Measurements from ENCODE around the gene PPP1R18. TPM values are rescaled to one million over a fixed set of nuclear protein-coding genes. Genes with fewer than 3 reads are reported as not detected.
A peak's percentile ranks its signal among the peaks of the same experiment; 100 is the strongest.
"Not testable (repeated sequence)": the region's sequence is repeated elsewhere in the genome, so short reads cannot be mapped to it uniquely, and the experiment has no call there.

PPP1R18 gene
- total RNA-seq, 1 experiment from 2014 or later, result 28.2 TPM

GRCh38 chr6:30725713-30726505 is 39.5 kb upstream of the PPP1R18 start:
- DNase-seq, result no peak
- H3K36me3 Mint-ChIP-seq (ENCODE audit: insufficient read depth, unreplicated experiment), result peaks cover 96% of the 10 kb centered on the region
- peak overlapping the region; percentile 86 for H3K27ac Mint-ChIP-seq (ENCODE audit: unreplicated experiment)
- TF ChIP-seq, protein P1, sequence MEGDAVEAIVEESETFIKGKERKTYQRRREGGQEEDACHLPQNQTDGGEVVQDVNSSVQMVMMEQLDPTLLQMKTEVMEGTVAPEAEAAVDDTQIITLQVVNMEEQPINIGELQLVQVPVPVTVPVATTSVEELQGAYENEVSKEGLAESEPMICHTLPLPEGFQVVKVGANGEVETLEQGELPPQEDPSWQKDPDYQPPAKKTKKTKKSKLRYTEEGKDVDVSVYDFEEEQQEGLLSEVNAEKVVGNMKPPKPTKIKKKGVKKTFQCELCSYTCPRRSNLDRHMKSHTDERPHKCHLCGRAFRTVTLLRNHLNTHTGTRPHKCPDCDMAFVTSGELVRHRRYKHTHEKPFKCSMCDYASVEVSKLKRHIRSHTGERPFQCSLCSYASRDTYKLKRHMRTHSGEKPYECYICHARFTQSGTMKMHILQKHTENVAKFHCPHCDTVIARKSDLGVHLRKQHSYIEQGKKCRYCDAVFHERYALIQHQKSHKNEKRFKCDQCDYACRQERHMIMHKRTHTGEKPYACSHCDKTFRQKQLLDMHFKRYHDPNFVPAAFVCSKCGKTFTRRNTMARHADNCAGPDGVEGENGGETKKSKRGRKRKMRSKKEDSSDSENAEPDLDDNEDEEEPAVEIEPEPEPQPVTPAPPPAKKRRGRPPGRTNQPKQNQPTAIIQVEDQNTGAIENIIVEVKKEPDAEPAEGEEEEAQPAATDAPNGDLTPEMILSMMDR (IDR thresholded peaks at IDR 0.05; ENCODE audit: unreplicated experiment), result no peak
- CTCF ChIA-PET, result interaction anchor here (0.8 to 1.4 kb wide), 2 partner anchors 47 kb away, joined by 4 read pairs; no protein-coding TSS in a partner anchor
- peaks cover 50% of the 10 kb centered on the region for H3K4me1 Mint-ChIP-seq (ENCODE audit: low read depth, unreplicated experiment)
- intact Hi-C loops (cut with micrococcal nuclease; ENCODE audit: unreplicated experiment), result loop anchor here (10.0 kb wide), 2 partner anchors 181 to 241 kb away; partner anchors contain the start of gene HLA-E
- BruUV-seq (replicated peaks), result no TSS peak
- no peaks in the 10 kb centered on the region for H3K9me3 Mint-ChIP-seq (ENCODE audit: low read depth, unreplicated experiment)
- no peaks in the 10 kb centered on the region for H3K27me3 Mint-ChIP-seq (ENCODE audit: unreplicated experiment)
- H3K4me3 Mint-ChIP-seq (ENCODE audit: low read depth, unreplicated experiment), result no peak overlapping the region

- Mint-ChIP-seq H3K9me3 (ENCODE audit: low read depth, unreplicated experiment) (no peaks in the 10 kb centered on the region), H3K4me1 (ENCODE audit: low read depth, unreplicated experiment) (peaks cover 43% of the 10 kb centered on the region), H3K4me3 (ENCODE audit: low read depth, unreplicated experiment) (peak overlapping the region; percentile 3), H3K27ac (ENCODE audit: unreplicated experiment) (peak overlapping the region; percentile 86), H3K27me3 (ENCODE audit: unreplicated experiment) (no peaks in the 10 kb centered on the region), H3K36me3 (ENCODE audit: insufficient read depth, unreplicated experiment) (peaks cover 96% of the 10 kb centered on the region)
- intact Hi-C loops (cut with micrococcal nuclease; ENCODE audit: unreplicated experiment), result loop anchor here (5.0 to 10.0 kb wide), 3 partner anchors 108 to 240 kb away; partner anchors contain the start of genes HLA-E, MRPS18B and PPP1R10
- TF ChIP-seq, protein P1 (IDR thresholded peaks at IDR 0.05; ENCODE audit: unreplicated experiment), result no peak
- DNase-seq, result no peak
- BruUV-seq (replicated peaks), result no TSS peak
- CTCF ChIA-PET, result interaction anchor here (0.6 to 5.0 kb wide), 3 partner anchors 44 to 46 kb away, joined by 4 to 72 read pairs (median 4); no protein-coding TSS in a partner anchor
Measured at GRCh38 chr6:30724906-30725667, 38.6 kb upstream of the PPP1R18 start.

- intact Hi-C loops (cut with micrococcal nuclease; ENCODE audit: unreplicated experiment), result loop anchor here (5.0 to 10.0 kb wide), 3 partner anchors 107 to 239 kb away; partner anchors contain the start of genes HLA-E, MRPS18B and PPP1R10
- Mint-ChIP-seq H3K27ac (ENCODE audit: unreplicated experiment) (peak overlapping the region; percentile 86), H3K4me3 (ENCODE audit: low read depth, unreplicated experiment) (peak overlapping the region; percentile 92), H3K36me3 (ENCODE audit: insufficient read depth, unreplicated experiment) (peaks cover 100% of the 10 kb centered on the region), H3K4me1 (ENCODE audit: low read depth, unreplicated experiment) (peaks cover 43% of the 10 kb centered on the region)
- not testable (repeated sequence) for H3K9me3 Mint-ChIP-seq (ENCODE audit: low read depth, unreplicated experiment); H3K27me3 Mint-ChIP-seq (ENCODE audit: unreplicated experiment); DNase-seq
- CTCF ChIA-PET, result interaction anchor here (0.6 to 5.0 kb wide), 2 partner anchors 43 to 45 kb away, joined by 4 to 72 read pairs; no protein-coding TSS in a partner anchor
- BruUV-seq (replicated peaks), result TSS peak; percentile 38
Measured at GRCh38 chr6:30723843-30724741, 37.6 kb upstream of the PPP1R18 start.

- Mint-ChIP-seq H3K4me1 (ENCODE audit: low read depth, unreplicated experiment) (peaks cover 43% of the 10 kb centered on the region), H3K4me3 (ENCODE audit: low read depth, unreplicated experiment) (peak overlapping the region; percentile 92), H3K27ac (ENCODE audit: unreplicated experiment) (peak overlapping the region; percentile 86), H3K36me3 (ENCODE audit: insufficient read depth, unreplicated experiment) (peaks cover 93% of the 10 kb centered on the region)
- not testable (repeated sequence) for DNase-seq; BruUV-seq (replicated peaks); H3K27me3 Mint-ChIP-seq (ENCODE audit: unreplicated experiment); H3K9me3 Mint-ChIP-seq (ENCODE audit: low read depth, unreplicated experiment)
- intact Hi-C loops (cut with micrococcal nuclease; ENCODE audit: unreplicated experiment), result loop anchor here (5.0 to 10.0 kb wide), 3 partner anchors 106 to 238 kb away; partner anchors contain the start of genes HLA-E, MRPS18B and PPP1R10
- CTCF ChIA-PET, result interaction anchor here (1.8 to 5.0 kb wide), 2 partner anchors 41 to 44 kb away, joined by 7 to 72 read pairs; no protein-coding TSS in a partner anchor
Measured at GRCh38 chr6:30723159-30723842, 36.9 kb upstream of the PPP1R18 start.

All from Calu3 (cell line).